PC-3 (cell line): ENCODE data around the gene CCDC177. TPM values are rescaled to one million over a fixed set of nuclear protein-coding genes. Genes with fewer than 3 reads are reported as not detected.

Experiments
- total RNA-seq: library from RNA; depleted of rRNA; stranded (reverse); fragments of >200 nt; gene quantifications from 2 replicates; pipeline ENCODE4 v1.2.3, GENCODE V29; 2014; rRNA removed

The CCDC177 gene
- total RNA-seq, 1 experiment from 2014 or later = not detected

Other genes starting within 250 kb of the CCDC177 start
- 128 and 132 TPM in 2 replicates for gene ERH, start 176.6 kb downstream of the CCDC177 start, total RNA-seq
- 74.9 and 80.8 TPM in 2 replicates for gene SLC39A9, start 176.2 kb downstream of the CCDC177 start, total RNA-seq
- gene PLEKHD1, start 90.1 kb downstream of the CCDC177 start, total RNA-seq = 0.15 and 0.35 TPM in 2 replicates
- 6.1 and 9.3 TPM in 2 replicates for gene SUSD6, start 36.7 kb upstream of the CCDC177 start, total RNA-seq
- gene SRSF5, start 192.3 kb upstream of the CCDC177 start, total RNA-seq = 213 and 309 TPM in 2 replicates
- not detected in 2 replicates for gene SLC10A1, start 222.4 kb upstream of the CCDC177 start, total RNA-seq